HL-60 (cell line): ENCODE data around the gene NEU3.
"Not testable (repeated sequence)": the region's sequence is repeated elsewhere in the genome, so short reads cannot be mapped to it uniquely, and the experiment has no call there.

Experiments
- CTCF ChIP-seq: IDR thresholded peaks from one replicate; pipeline ENCODE4 v1.5.1; 2011; ENCODE audit warnings: low read length, control low read depth, inconsistent platforms; ENCODE audit not compliant: insufficient read depth
- POLR2AphosphoS5 ChIP-seq: IDR thresholded peaks from 2 replicates; pipeline ENCODE4 v1.6.1; 2012; ENCODE audit warnings: low read depth
- REST ChIP-seq: IDR thresholded peaks from 2 replicates; pipeline ENCODE4 v1.6.1; 2012; ENCODE audit warnings: low read depth; ENCODE audit not compliant: insufficient replicate concordance
- SPI1 ChIP-seq: IDR thresholded peaks from 2 replicates; pipeline ENCODE4 v1.6.1; 2012; ENCODE audit warnings: low read depth, mild to moderate bottlenecking, borderline replicate concordance

GRCh38 chr11:75049501-75050266, 61.0 kb downstream of the NEU3 start:
- TF ChIP-seq POLR2AphosphoS5, CTCF, REST, SPI1: not testable (repeated sequence)
